AG09309 (cell line): Measurements from ENCODE around the gene PARD3.
"Not testable (repeated sequence)": the region's sequence is repeated elsewhere in the genome, so short reads cannot be mapped to it uniquely, and the experiment has no call there.

ENCODE experiments used
- DNase-seq: peaks from one replicate; pipeline ENCODE4 v3.0.0-alpha.2; 2010; ENCODE audit warnings: low read depth
- H3K4me3 ChIP-seq: 2 replicates; pipeline ENCODE4 v1.5.1; 2011; ENCODE audit warnings: mild to moderate bottlenecking, low read depth, low read length, moderate library complexity; ENCODE audit not compliant: control insufficient read depth
- TF ChIP-seq, protein P1 (sequence below): IDR thresholded peaks from 2 replicates; pipeline ENCODE4 v1.5.1; 2011; ENCODE audit warnings: mild to moderate bottlenecking, low read depth, low read length, inconsistent platforms; ENCODE audit not compliant: insufficient read depth, control insufficient read depth; ENCODE audit errors: missing control alignments

Gene PARD3

DNA sequence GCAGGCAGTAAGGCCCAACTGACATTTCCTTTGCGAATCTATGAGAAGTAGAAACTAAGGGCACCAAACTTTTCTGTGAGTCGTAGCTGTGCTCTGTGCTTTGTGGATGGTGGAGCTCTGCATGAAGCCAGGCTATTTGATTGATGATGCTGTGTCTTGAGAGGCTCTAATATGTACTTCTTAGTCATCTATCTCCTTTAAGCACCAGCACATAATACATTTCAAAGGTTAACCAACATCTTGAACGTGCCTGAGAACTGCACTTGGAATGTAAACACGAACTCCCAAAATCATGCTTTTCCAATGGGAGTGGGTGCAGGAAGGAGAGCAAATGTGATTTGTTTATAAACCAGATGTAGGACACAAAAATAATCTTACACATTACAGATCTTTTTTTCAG, 411.6 kb downstream of the PARD3 start:
- no peak for DNase-seq
- no peak overlapping the region for H3K4me3 ChIP-seq
- TF ChIP-seq, protein P1, sequence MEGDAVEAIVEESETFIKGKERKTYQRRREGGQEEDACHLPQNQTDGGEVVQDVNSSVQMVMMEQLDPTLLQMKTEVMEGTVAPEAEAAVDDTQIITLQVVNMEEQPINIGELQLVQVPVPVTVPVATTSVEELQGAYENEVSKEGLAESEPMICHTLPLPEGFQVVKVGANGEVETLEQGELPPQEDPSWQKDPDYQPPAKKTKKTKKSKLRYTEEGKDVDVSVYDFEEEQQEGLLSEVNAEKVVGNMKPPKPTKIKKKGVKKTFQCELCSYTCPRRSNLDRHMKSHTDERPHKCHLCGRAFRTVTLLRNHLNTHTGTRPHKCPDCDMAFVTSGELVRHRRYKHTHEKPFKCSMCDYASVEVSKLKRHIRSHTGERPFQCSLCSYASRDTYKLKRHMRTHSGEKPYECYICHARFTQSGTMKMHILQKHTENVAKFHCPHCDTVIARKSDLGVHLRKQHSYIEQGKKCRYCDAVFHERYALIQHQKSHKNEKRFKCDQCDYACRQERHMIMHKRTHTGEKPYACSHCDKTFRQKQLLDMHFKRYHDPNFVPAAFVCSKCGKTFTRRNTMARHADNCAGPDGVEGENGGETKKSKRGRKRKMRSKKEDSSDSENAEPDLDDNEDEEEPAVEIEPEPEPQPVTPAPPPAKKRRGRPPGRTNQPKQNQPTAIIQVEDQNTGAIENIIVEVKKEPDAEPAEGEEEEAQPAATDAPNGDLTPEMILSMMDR = no peak

DNA sequence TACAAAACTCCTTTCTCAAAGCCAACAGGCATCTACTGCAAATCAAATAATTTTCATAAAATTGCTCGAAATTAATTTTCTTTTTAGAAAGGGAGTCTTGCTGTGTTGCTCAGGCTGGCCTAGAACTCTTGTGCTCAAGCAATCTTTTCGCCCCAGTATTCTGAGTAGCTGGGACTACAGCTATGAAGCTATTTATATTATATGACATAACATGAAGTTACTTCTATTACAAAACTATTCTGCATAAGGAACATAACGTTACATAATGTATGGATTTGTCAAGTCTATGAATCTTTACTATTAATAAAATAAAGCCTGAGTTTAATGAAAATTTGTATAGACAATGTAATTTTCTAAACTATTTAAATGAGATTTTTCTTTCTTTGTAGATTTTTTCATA, 415.0 kb downstream of the PARD3 start:
- DNase-seq = no peak

DNA sequence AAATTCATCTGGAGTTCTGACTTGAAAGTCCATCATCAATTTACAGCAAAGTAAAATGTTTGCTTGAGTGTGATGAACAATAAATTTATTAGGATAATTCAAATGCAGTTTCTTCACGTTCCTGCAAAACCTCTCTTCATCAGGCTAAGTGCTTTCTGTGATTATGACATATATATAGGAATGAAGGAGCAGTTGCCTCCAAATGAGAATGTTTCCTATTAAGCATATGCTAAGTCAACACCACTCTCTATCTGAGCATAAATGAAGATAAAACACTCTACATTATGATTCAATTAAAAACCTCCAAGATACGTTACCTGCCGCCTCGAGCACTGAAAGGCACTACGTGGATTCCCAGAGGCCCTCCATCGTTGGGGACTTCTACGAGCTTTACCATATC, 416.1 kb downstream of the PARD3 start:
- no peak overlapping the region for H3K4me3 ChIP-seq
- TF ChIP-seq, protein P1 = no peak
- DNase-seq = no peak

More for the DNA sequence above, 415.0 kb downstream of the PARD3 start:
- TF ChIP-seq, protein P1 = no peak
- no peak overlapping the region for H3K4me3 ChIP-seq

DNA sequence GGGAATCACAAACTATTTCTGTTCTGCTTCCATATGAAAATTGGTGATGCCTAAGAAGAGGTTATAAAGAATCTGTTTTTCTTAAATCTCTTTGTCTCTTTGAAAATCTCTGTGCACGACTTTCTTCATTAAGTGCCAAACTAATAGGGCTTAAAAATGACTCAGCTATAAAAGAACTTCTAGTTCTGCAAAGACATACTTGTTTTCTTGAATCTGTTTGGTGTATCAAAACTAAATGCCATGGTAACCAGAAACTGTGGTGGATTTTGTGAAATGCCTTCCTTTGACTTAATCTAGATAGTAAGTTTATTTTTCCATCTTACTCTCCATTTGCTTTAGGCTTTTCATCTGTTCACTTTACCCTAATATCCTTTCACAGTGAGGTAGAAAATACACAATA, 417.8 kb downstream of the PARD3 start:
- TF ChIP-seq, protein P1 = no peak
- peak; percentile 17 for DNase-seq
- H3K4me3 ChIP-seq = no peak overlapping the region

DNA sequence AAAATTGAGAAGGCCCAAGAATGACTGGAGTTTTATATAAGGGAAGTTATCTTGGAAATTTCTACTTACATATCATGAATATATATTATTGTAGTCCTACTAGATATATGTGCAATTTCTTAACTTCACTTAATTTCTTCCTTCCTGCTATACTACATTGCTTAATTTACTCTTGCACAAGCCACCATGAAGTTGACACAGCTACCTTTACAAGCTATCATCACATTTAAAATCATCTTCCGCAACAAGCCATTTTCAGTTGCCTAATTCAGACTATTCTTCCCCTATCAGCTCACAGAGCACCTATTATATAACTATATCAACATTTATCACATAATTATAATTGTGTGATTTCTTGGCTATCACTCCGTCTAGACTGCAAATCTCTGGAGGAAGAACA, 418.4 kb downstream of the PARD3 start:
- no peak overlapping the region for H3K4me3 ChIP-seq
- TF ChIP-seq, protein P1 = no peak
- DNase-seq = no peak

DNA sequence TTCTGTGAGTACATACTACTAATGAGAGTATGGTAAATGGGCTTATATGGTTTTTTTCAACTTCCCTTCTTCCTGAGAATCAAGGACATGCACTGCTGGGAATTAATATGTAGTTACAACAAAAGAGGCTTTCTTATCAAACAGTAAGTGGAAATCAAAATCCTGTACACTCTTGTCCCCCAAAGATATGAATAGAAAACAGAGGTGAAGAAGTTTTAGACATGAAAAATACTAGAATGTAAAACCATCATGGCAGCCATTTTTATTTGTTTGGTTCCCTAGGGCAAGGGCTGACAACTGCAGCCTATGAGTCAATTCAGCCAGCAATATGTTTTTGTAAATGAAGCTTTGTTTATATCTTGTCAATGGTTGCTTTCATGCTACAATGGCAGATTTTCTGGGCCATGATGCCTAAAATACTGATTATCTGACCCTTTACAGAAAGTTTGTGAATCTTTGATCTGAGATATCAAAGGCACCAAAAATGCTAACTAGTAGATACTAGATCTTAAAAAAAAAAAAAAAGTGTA, 422.4 kb downstream of the PARD3 start:
- TF ChIP-seq, protein P1 = no peak
- no peak for DNase-seq
- H3K4me3 ChIP-seq = no peak overlapping the region

DNA sequence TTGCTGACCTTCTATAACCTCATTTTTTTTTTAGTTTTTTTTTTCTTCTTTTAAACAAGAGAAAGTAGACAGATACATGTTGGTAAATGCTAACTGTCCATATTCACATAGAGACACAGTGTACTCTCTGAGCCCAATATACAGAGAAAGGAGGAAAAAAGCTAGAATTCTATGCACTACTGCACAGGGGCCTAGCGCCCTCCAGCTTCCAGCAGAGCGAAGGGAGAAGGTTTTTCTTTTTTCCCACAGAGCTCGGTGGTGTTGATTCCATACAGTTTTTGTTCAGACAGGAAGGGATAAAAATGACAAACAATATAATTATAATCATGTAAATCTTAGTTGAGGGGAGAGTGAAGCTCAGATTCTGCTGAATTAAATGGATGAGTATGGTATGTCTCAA, 423.9 kb downstream of the PARD3 start:
- TF ChIP-seq, protein P1 = peak; percentile 19
- H3K4me3 ChIP-seq, DNase-seq: not testable (repeated sequence)
